TTC549 (cell line): ENCODE data around the gene CYB5B.
A peak's percentile ranks its signal among the peaks of the same experiment; 100 is the strongest.

Source experiments
- FAIRE-seq: peaks from 2 replicates; lab custom pipeline; 2012; peaks lifted over from hg19 to GRCh38; lab: Jason Lieb, UNC

CYB5B gene

GRCh38 chr16:69448470-69449193, 24.2 kb downstream of the CYB5B start:
- no peak for FAIRE-seq

- no peak for FAIRE-seq
Observed at GRCh38 chr16:69451166-69451565, 26.7 kb downstream of the CYB5B start.

GRCh38 chr16:69453936-69454335, 29.5 kb downstream of the CYB5B start:
- peak; percentile 43 for FAIRE-seq

- no peak for FAIRE-seq
Observed at GRCh38 chr16:69463876-69464275, 39.5 kb downstream of the CYB5B start.

GRCh38 chr16:69465083-69465721, 40.8 kb downstream of the CYB5B start:
- FAIRE-seq = no peak

- FAIRE-seq = no peak
Observed at GRCh38 chr16:69465881-69466280, 41.5 kb downstream of the CYB5B start.

GRCh38 chr16:69466547-69466946, 42.1 kb downstream of the CYB5B start:
- no peak for FAIRE-seq

GRCh38 chr16:69467080-69467479, 42.7 kb downstream of the CYB5B start:
- FAIRE-seq = no peak

- FAIRE-seq = no peak
Observed at GRCh38 chr16:69467531-69468204, 43.2 kb downstream of the CYB5B start.

GRCh38 chr16:69469807-69470561, 45.6 kb downstream of the CYB5B start:
- no peak for FAIRE-seq

- no peak for FAIRE-seq
Observed at GRCh38 chr16:69471121-69471520, 46.7 kb downstream of the CYB5B start.

- FAIRE-seq = no peak
Observed at GRCh38 chr16:69474408-69474807, 50.0 kb downstream of the CYB5B start.

GRCh38 chr16:69476920-69477443, 52.6 kb downstream of the CYB5B start:
- peak; percentile 64 for FAIRE-seq

GRCh38 chr16:69477546-69477945, 53.1 kb downstream of the CYB5B start:
- FAIRE-seq = peak; percentile 3

- FAIRE-seq = no peak
Observed at GRCh38 chr16:69478685-69479084, 54.3 kb downstream of the CYB5B start.

GRCh38 chr16:69479775-69480174, 55.4 kb downstream of the CYB5B start:
- FAIRE-seq = no peak

GRCh38 chr16:69481901-69482341, 57.5 kb downstream of the CYB5B start:
- no peak for FAIRE-seq

- FAIRE-seq = no peak
Observed at GRCh38 chr16:69482410-69482991, 58.1 kb downstream of the CYB5B start.

GRCh38 chr16:69483611-69484010, 59.2 kb downstream of the CYB5B start:
- FAIRE-seq = no peak

- no peak for FAIRE-seq
Observed at GRCh38 chr16:69485361-69485760, 60.9 kb downstream of the CYB5B start.

GRCh38 chr16:69485816-69486215, 61.4 kb downstream of the CYB5B start:
- no peak for FAIRE-seq

- no peak for FAIRE-seq
Observed at GRCh38 chr16:69486272-69486671, 61.9 kb downstream of the CYB5B start.
